Panc1 (cell line): ENCODE results near the gene THRB. TPM values are rescaled to one million over a fixed set of nuclear protein-coding genes. Genes with fewer than 3 reads are reported as not detected.

Experiments
- ATAC-seq: fragments of 200-7000 bp; cut with Tn5 transposase; 2 replicates; pipeline ENCODE4 v1.9.1; 2020; ENCODE audit warnings: mild to moderate bottlenecking, moderate library complexity
- BruUV-seq: library from RNA; stranded (reverse); fragments of 400-500 nt; replicated peaks from 2 replicates; lab custom pipeline; 2021; lab: Mats Ljungman, UMichigan
- CTCF ChIA-PET: fragments of 300-600 bp; sonication (Branson Sonifier 250); formaldehyde crosslinking; loops from one replicate; lab custom pipeline; 2022; ENCODE audit warnings: antibody characterized with exemption; lab: Charles Lee
- POLR2A ChIA-PET: fragments of 300-600 bp; sonication (Branson Sonifier 250); formaldehyde crosslinking; loops from one replicate; lab custom pipeline; 2022; ENCODE audit warnings: antibody characterized with exemption; lab: Charles Lee
- DNase-seq: peaks from one replicate; pipeline ENCODE4 v3.0.0-alpha.2; 2010; ENCODE audit warnings: low read depth, low spot score
- H3K27ac ChIP-seq: 2 replicates; pipeline ENCODE4 v1.5.1; 2011; ENCODE audit warnings: mild to moderate bottlenecking, low read length, inconsistent platforms
- H3K27me3 ChIP-seq: fragments of 200-500 bp; sonication (Bioruptor generic); 2 replicates; pipeline ENCODE4 v1.6.0; 2014; ENCODE audit warnings: low read length, inconsistent platforms; ENCODE audit not compliant: control insufficient read depth, insufficient read depth
- H3K36me3 ChIP-seq: fragments of 200-500 bp; sonication (Bioruptor generic); 2 replicates; pipeline ENCODE4 v1.5.1; 2014; ENCODE audit warnings: inconsistent platforms, mild to moderate bottlenecking, low read length, moderate library complexity; ENCODE audit not compliant: control insufficient read depth, insufficient read depth
- H3K4me1 ChIP-seq: 2 replicates; pipeline ENCODE4 v1.5.1; 2011; ENCODE audit warnings: inconsistent platforms, mild to moderate bottlenecking, low read length, moderate library complexity; ENCODE audit not compliant: control insufficient read depth, insufficient read depth
- H3K4me3 ChIP-seq, 2 experiments: 2 replicates each; pipeline ENCODE4 v1.5.1; 2011 to 2012; ENCODE audit warnings: low read depth in 2 of 2, low read length in 2 of 2, mild to moderate bottlenecking in 2 of 2, inconsistent platforms in 1 of 2, moderate library complexity in 1 of 2
- H3K9me3 ChIP-seq: fragments of 200-500 bp; sonication (Bioruptor generic); 2 replicates; pipeline ENCODE4 v1.5.1; 2014; ENCODE audit warnings: low read depth, mild to moderate bottlenecking, inconsistent platforms, low read length, moderate library complexity; ENCODE audit not compliant: control insufficient read depth, insufficient read depth
- POLR2AphosphoS5 ChIP-seq: IDR thresholded peaks from 2 replicates; pipeline ENCODE4 v1.6.1; 2012; ENCODE audit warnings: mild to moderate bottlenecking, low read depth, low read length, moderate library complexity
- SIN3A ChIP-seq: IDR thresholded peaks from 2 replicates; pipeline ENCODE4 v1.6.1; 2012; ENCODE audit warnings: low read depth, mild to moderate bottlenecking, low read length, moderate library complexity, borderline replicate concordance; ENCODE audit not compliant: insufficient read depth
- TCF7L2 ChIP-seq: IDR thresholded peaks from 2 replicates; pipeline ENCODE4 v1.6.1; 2011; ENCODE audit warnings: mild to moderate bottlenecking, low read depth, low read length, inconsistent platforms
- in situ Hi-C: cut with HindIII; loops from 2 replicates; pipeline ENCODE4 v1.10.0; 2016; ENCODE audit warnings: low sequenced_read_pairs, low pct_unique_long_range_greater_than_20kb
- intact Hi-C: fragments of 100-400 bp; cut with micrococcal nuclease; formaldehyde crosslinking; loops from one replicate; pipeline ENCODE4 v1.10.0; 2022; ENCODE audit not compliant: unreplicated experiment
- total RNA-seq: library from RNA; stranded (reverse); gene quantifications from one replicate; pipeline ENCODE4 v1.2.1, GENCODE V29; 2021; ENCODE audit not compliant: unreplicated experiment
- TF ChIP-seq, protein P1 (sequence below), 2 experiments: IDR thresholded peaks; 2 replicates each; pipeline ENCODE4 v1.6.1; 2011 to 2012; ENCODE audit warnings: low read depth in 2 of 2, control low read depth in 1 of 2, low read length in 1 of 2, mild to moderate bottlenecking in 1 of 2, moderate library complexity in 1 of 2; ENCODE audit not compliant: insufficient read depth in 1 of 2
- TF ChIP-seq, protein P2 (sequence below): fragments of 450-650 bp; IDR thresholded peaks from 2 replicates; pipeline ENCODE4 v1.5.1; 2017; ENCODE audit warnings: mild to moderate bottlenecking

Gene THRB
- total RNA-seq, 1 experiment from 2014 or later: 3.9 TPM

DNA sequence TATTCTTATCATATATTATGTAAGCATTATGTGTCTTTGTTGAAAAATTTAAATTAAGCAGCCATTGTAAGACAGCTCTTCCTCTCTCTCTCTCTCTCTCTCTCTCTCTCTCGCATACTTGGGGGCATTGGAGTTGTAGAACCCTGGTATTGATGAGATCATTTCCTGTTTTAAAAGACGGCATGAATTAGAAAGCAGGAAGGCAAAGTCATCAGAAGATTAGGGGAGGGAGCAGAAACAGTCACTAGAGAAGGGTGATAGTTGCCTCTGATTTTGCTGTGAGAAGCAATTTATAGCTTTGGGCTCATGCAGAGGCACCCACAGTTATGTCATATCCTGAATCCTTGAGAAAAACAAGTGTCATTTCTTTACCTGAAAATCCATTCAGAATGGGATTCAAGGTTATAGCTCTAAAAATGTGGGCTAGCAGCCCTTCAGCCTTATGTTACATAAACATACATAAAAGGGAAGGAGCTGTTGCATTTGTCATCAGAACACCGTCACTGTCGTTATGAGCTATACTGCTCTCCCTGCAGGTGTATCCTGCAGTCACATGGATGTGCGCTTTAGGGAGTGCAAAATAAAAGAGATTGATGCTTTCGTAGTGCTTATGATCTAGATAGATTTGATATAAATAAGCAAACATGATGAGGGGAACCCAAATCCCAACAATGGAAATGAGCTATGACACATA, 335.7 kb downstream of the THRB start:
- intact Hi-C loops: no loop called here
- Histone ChIP-seq H3K27ac (no peak overlapping the region), H3K9me3 (no peaks in the 10 kb centered on the region), H3K36me3 (no peaks in the 10 kb centered on the region), H3K27me3 (no peaks in the 10 kb centered on the region), H3K4me1 (no peaks in the 10 kb centered on the region), H3K4me3 (no peak overlapping the region)
- in situ Hi-C loops: no loop called here
- TF ChIP-seq POLR2AphosphoS5 (no peak), TCF7L2 (no peak), SIN3A (no peak)
- TF ChIP-seq, protein P1, sequence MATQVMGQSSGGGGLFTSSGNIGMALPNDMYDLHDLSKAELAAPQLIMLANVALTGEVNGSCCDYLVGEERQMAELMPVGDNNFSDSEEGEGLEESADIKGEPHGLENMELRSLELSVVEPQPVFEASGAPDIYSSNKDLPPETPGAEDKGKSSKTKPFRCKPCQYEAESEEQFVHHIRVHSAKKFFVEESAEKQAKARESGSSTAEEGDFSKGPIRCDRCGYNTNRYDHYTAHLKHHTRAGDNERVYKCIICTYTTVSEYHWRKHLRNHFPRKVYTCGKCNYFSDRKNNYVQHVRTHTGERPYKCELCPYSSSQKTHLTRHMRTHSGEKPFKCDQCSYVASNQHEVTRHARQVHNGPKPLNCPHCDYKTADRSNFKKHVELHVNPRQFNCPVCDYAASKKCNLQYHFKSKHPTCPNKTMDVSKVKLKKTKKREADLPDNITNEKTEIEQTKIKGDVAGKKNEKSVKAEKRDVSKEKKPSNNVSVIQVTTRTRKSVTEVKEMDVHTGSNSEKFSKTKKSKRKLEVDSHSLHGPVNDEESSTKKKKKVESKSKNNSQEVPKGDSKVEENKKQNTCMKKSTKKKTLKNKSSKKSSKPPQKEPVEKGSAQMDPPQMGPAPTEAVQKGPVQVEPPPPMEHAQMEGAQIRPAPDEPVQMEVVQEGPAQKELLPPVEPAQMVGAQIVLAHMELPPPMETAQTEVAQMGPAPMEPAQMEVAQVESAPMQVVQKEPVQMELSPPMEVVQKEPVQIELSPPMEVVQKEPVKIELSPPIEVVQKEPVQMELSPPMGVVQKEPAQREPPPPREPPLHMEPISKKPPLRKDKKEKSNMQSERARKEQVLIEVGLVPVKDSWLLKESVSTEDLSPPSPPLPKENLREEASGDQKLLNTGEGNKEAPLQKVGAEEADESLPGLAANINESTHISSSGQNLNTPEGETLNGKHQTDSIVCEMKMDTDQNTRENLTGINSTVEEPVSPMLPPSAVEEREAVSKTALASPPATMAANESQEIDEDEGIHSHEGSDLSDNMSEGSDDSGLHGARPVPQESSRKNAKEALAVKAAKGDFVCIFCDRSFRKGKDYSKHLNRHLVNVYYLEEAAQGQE (IDR thresholded peaks at IDR 0.05; ENCODE audit: insufficient read depth in 1 of 2, low read depth in 2 of 2, low read length in 1 of 2): no peak
- TF ChIP-seq, protein P2, sequence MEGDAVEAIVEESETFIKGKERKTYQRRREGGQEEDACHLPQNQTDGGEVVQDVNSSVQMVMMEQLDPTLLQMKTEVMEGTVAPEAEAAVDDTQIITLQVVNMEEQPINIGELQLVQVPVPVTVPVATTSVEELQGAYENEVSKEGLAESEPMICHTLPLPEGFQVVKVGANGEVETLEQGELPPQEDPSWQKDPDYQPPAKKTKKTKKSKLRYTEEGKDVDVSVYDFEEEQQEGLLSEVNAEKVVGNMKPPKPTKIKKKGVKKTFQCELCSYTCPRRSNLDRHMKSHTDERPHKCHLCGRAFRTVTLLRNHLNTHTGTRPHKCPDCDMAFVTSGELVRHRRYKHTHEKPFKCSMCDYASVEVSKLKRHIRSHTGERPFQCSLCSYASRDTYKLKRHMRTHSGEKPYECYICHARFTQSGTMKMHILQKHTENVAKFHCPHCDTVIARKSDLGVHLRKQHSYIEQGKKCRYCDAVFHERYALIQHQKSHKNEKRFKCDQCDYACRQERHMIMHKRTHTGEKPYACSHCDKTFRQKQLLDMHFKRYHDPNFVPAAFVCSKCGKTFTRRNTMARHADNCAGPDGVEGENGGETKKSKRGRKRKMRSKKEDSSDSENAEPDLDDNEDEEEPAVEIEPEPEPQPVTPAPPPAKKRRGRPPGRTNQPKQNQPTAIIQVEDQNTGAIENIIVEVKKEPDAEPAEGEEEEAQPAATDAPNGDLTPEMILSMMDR: no peak
- DNase-seq (no peak), ATAC-seq (no peak)
- ChIA-PET POLR2A (no interaction called here), CTCF (no interaction called here)
- BruUV-seq: no TSS peak

DNA sequence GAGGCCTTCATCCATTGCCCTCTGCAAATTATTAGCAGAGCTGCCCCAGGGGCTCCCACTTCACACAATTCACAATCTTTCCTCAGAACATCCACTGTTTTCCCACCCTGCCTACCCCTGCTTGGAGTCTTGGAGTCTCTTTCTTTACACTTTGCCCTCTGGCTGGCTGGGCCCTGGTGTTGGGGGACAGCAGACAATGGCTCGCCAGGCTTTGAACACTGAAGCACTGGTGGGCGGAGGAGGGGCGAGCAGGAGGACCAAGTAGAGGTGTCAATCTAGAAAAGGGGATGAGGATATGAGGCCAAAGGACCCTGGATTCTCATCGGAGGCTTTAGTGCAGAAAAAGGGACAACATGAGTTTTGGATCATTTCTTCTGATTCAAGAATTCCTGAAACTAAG, 337.5 kb downstream of the THRB start:
- H3K36me3 ChIP-seq: no peaks in the 10 kb centered on the region
- TF ChIP-seq, protein P1 (IDR thresholded peaks at IDR 0.05; ENCODE audit: insufficient read depth in 1 of 2, low read depth in 2 of 2, low read length in 1 of 2): no peak
- TF ChIP-seq POLR2AphosphoS5 (no peak), SIN3A (no peak), TCF7L2 (no peak)
- TF ChIP-seq, protein P2: no peak
- intact Hi-C loops (no loop called here), in situ Hi-C loops (no loop called here)
- CTCF ChIA-PET: no interaction called here
- DNase-seq: no peak
- H3K4me1 ChIP-seq: no peaks in the 10 kb centered on the region
- POLR2A ChIA-PET: no interaction called here
- BruUV-seq: no TSS peak
- H3K4me3 ChIP-seq: no peak overlapping the region
- no peak overlapping the region for H3K27ac ChIP-seq
- H3K27me3 ChIP-seq: no peaks in the 10 kb centered on the region
- H3K9me3 ChIP-seq: no peaks in the 10 kb centered on the region
- no peak for ATAC-seq
